Left hindlimb (tissue), 1 donor: ENCODE results near the gene PPP1CB.
A peak's percentile ranks its signal among the peaks of the same experiment; 100 is the strongest.

Experiments used
- DNase-seq: peaks from one replicate; pipeline ENCODE4 v3.0.0-alpha.2; 2018

Gene PPP1CB

GRCh38 chr2:28745876-28746275 lies 5.8 kb upstream of the PPP1CB start:
- DNase-seq, result no peak

DNA sequence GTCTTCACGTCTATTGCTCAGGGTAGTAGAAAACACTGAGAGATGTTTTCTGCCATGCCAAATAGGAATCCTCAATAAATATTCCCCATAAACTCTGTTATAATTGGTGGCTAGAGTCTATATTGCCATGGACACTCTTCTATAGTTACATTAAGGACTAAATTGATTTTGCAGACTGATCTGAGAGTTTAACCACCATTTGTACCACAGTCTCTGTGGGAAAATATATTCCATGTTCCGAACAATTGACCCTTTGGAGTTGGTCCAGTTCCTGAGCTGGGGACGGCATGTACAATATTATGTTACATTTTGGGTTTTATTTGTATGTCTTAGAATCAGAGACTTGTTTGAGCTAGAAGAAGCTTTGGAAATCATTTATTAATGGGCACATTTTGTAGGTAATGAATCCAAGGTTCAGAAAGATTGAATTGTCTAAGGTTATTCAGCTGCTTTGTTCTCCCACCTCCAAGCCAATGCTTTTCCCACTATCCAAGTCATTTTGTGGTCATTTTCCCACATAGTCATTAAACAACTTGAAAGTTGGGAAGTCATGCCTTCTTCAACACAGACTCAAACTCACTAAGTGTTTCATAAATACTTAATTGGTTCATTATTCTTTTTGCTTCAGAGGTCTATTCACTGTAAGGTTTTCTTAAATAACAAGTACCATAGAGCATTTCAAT lies 5.1 kb upstream of the PPP1CB start:
- no peak for DNase-seq

GRCh38 chr2:28747714-28748113 lies 3.9 kb upstream of the PPP1CB start:
- no peak for DNase-seq

DNA sequence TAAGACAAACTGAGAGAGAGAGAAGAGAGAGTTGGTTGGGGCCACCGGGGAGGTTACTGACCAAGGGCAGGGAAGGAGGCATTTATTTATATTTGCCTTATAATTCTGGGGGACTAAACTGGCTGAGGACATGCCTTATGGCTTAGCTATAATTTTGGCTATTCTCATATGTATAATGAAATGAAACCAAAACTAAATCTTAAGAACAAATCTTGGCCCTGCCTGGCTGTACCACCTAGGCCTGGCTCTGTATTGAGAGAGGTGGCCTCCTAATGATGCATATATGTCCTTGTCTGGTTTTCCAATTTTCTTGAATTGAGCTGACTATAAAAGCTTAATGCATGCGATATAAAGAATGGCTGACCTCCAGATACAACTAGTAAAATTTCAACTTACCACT lies 3.5 kb upstream of the PPP1CB start:
- no peak for DNase-seq

- no peak for DNase-seq
Observed at GRCh38 chr2:28748941-28749340, 2.7 kb upstream of the PPP1CB start.

DNA sequence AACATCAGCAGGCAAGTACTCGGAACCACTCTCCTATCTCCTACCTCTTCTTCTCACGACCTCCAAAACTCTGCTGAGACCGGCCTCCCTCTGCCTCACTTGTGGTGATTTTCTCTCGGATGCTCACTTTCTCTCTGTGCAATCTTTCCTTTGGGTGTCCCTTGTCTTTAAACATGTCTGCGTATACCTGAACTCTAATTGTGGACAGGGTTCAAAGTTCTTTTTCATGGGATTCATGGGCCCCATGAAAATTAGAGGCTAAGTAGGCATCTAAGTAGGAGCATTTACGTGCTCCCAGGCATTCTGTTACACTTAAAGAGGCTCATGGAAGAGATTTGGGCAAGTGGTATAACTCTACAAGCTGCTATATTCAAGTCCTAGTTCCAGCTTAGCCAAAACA lies 2.1 kb upstream of the PPP1CB start:
- no peak for DNase-seq

DNA sequence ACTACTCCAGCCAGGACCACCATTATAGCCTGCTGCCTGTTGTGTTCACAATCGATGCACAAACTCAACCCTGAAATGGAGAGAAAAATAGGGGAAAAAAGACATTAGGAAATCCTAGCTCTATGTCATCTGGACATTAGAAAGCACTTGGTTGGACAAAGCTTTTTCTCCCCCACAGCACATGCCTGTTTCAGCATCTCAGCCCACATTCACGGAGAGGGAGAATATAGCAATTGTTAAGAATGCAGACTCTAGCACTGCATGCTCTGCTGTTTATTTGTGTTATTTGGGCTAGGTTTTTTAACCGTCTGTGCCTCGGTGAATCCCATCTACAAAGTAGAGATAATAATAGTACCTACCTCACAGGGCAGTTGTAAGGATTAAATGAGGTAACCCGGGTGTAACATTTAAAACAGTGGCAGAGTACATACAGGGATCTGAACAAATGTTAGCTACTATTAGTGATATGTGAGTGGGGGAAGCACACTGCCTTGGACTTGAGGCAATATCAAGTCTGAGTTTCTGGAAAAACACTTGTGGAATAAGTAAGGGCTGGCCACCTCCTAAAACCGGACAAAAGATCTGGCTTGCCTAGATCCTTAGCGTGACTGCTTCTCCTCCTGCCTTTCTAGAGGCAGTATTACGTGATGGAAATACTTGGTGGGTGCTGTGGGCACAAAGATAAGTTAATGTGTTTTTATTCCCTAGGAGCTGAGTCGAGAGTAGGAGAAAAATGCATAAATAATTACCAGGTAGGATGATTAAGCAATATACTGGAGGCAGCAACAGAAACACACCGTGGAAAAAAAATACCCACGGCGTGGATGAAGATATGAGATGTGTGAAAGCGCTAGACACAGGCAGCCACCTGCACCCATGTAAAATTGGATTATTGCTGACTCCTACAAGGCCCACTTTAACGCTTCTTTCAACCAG lies 1.0 kb upstream of the PPP1CB start:
- peak; percentile 39 for DNase-seq

GRCh38 chr2:28751956-28752630 lies 463 bp downstream of the PPP1CB start:
- no peak for DNase-seq

GRCh38 chr2:28752631-28753376 lies 1.2 kb downstream of the PPP1CB start:
- DNase-seq, result no peak

GRCh38 chr2:28754321-28754720 lies 2.7 kb downstream of the PPP1CB start:
- DNase-seq, result no peak

DNA sequence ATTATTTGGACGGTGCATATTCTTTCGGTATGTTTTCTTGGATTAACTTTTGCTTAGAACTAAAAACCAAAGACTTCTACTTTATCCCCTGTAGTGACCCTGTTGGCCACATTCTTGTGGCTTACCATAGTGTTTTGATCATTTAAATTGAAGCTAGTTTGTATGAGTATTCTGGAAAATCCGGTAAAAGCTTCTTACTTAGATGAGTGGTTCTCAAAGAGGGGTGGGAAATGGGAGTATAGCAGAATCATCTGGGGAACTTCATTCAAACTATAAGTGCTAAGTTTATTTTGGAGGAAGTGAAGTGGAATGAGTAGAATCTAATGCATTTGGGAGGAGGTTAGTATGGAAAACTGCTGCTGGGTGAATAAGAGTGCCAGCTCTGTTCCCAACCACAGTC lies 3.8 kb downstream of the PPP1CB start:
- no peak for DNase-seq

GRCh38 chr2:28758459-28758858 lies 6.8 kb downstream of the PPP1CB start:
- no peak for DNase-seq

DNA sequence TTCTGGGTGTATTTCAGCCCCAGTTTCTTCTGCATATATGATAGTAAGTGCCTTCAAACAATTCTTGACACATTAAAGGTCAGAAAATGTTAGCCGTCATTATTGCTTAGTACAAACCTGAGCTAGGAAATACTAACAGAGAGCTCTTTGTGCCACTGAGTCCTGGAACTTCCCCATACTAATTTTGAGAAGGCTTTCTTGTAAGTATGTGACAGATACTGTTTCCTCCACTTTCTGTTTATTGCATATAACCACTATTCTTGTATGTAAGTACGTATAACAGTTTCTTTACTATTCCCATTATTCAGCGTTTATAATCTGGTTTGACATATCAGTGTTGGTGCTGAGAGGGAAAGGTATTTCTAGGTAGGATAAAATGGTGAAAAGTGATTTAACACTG lies 9.8 kb downstream of the PPP1CB start:
- DNase-seq, result no peak

- no peak for DNase-seq
Observed at GRCh38 chr2:28764909-28765711, 13.5 kb downstream of the PPP1CB start.

- no peak for DNase-seq
Observed at GRCh38 chr2:28766070-28766469, 14.4 kb downstream of the PPP1CB start.

DNA sequence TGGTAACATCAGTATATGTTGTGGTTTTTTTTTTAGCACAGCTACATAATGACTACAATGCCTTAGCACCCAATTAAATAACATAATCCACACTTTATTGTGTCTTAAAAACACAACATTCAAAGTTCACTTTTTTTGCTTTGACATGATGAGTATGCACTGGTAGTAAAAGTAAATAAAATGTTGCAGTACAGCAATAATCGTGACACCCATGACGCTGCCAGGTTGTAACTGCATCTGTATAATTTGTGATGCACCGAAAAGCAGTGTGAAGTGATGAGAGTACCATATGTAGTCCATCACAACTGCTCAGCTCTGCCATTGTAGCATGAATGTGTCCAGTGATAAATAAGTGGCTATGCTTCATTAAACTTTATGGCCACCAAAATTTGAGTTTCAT lies 15.7 kb downstream of the PPP1CB start:
- no peak for DNase-seq

DNA sequence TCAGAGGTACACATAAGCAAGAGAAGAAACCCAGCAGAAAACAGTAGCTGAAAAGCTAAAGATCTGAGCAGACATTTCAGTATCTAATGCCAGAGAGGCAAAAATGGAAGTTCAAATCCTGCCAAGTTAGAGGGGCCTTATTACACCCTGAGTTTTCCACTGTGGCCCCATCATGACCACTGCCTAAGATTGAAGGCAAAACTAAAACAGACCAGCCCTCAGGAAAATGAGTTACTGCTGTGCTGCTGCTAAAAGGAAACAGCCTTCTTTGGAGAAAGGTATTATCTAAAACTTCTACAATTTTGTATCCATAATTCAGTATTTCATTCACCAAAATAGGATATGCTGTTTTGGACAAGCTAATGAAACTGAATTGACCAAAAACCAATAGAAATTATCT lies 16.8 kb downstream of the PPP1CB start:
- no peak for DNase-seq

DNA sequence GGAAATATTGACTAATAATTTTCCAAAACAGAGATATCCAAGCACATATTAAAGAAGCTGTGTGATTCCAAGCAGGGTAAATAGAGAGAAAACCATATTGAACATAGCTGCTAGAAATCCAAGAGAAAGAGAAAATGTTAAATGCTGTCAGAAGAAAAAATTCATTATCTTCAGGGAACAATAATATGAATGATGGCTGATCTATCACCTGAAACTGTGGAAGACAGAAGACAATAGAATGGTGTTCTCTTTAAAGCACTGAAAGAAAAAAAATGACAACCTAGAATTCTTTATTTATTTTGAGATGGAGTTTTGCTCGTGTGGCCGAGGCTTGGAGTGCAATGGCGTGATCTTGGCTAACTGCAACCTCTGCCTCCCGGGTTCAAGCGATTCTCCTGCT lies 17.3 kb downstream of the PPP1CB start:
- no peak for DNase-seq

DNA sequence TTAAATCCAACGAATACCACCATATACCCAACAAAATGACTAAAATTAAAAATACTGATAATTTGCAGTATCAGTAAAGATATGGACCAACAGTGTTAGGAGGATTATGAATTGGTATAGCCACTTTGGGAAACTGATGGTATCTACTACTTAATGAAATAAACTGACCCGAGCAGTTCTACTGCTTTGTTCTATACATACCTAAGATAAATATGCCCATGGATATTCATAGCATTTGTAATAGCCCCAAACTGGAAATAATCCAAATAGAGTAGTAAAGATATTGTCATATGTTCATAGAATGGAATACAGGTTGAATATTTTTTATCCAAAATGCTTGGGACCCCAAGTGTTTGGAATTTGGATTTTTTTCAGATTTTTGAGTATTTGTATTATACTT lies 20.7 kb downstream of the PPP1CB start:
- no peak for DNase-seq

DNA sequence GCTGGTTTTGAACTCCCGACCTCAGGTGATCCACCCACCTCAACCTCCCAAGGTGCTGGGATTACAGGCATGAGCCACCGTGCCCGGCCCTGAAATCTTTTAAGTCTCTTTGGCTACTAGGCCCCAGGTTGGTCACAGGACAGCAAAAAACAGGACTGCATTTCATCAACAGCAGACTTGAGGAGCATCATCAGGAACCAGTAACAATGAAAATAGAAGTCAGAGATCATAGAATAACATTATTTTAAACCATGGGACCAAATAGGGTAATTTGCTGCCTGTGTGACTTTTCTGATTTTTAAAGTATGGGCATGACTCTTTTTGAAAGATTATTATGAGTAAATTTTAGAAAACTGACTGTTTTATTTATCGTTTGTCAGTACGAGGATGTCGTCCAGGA lies 24.8 kb downstream of the PPP1CB start:
- no peak for DNase-seq

DNA sequence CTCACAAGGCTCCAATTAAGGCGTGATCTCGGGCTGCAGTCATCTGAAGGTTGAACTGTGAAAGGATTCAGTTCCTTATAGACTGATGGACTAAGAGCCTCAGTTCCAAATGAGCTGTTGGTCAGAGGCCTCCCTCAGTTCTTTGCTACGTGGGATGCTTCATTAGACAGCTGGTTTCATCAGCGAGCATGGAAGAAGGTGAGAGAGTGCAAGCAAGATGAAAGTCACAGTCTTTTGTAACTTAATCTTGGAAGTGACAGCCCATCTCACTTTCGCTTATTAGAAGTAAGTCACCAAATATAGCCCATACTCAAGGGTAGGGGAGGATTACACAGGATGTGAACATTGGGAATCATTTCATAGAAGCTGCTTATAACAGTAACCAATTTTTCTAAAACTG lies 26.8 kb downstream of the PPP1CB start:
- no peak for DNase-seq

- no peak for DNase-seq
Observed at GRCh38 chr2:28779001-28779400, 27.4 kb downstream of the PPP1CB start.
